ENCODE data around the gene UCP2. TPM values are rescaled to one million over a fixed set of nuclear protein-coding genes. Genes with fewer than 3 reads are reported as not detected.

UCP2 gene
- total RNA-seq, 1 experiment from 2014 or later: 54.0 TPM

DNA sequence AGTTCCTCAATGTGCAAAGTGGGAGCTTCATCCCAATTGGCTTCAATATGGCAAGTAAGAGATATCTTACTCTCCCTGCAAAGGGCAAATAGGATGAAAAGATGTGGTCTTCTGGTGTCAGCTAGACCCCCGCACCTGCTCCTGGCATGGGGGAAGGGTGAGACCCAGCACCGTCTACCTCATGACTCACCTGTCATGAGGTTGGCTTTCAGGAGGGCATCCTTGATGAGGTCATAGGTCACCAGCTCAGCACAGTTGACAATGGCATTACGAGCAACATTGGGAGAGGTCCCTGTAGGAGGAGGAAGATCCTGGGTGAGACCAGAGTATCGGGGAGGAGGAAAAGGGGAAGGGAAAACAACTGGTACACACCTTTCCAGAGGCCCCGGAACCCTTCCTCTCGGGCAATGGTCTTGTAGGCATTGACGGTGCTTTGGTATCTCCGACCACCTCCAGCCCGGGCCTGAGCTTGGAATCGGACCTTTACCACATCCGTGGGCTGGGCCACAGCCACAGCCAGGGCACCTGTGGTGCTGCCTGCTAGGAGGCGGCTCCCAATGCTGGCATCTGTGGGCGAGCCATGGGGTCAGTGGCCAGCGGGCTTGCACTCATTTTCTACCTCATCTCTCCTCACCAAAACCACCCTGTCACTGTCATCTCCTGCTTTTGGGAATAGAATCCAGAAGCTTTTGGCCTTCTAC, 6.0 kb downstream of the UCP2 start:
- Mint-ChIP-seq H3K4me1 (peaks cover 19% of the 10 kb centered on the region), H3K27me3 (ENCODE audit: low read depth) (no peaks in the 10 kb centered on the region), H3K4me3 (no peak overlapping the region), H3K27ac (no peak overlapping the region), H3K36me3 (peaks cover 67% of the 10 kb centered on the region), H3K9me3 (no peaks in the 10 kb centered on the region)
- CTCF ChIA-PET: no interaction called here
- POLR2A ChIA-PET: no interaction called here
- DNase-seq (ENCODE audit: low spot score) (no peak), ATAC-seq (no peak)
- no peak for TF ChIP-seq NFATC4 (CRISPR knock-in tag; IDR thresholded peaks at IDR 0.05)
- TF ChIP-seq FOXJ3 (CRISPR knock-in tag; IDR thresholded peaks at IDR 0.05; ENCODE audit: borderline replicate concordance): no peak
- no peak for TF ChIP-seq ATF1 (CRISPR knock-in tag; IDR thresholded peaks at IDR 0.05)
- TF ChIP-seq, protein P1, sequence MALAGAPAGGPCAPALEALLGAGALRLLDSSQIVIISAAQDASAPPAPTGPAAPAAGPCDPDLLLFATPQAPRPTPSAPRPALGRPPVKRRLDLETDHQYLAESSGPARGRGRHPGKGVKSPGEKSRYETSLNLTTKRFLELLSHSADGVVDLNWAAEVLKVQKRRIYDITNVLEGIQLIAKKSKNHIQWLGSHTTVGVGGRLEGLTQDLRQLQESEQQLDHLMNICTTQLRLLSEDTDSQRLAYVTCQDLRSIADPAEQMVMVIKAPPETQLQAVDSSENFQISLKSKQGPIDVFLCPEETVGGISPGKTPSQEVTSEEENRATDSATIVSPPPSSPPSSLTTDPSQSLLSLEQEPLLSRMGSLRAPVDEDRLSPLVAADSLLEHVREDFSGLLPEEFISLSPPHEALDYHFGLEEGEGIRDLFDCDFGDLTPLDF (CRISPR knock-in tag; IDR thresholded peaks at IDR 0.05): no peak
- no peak for TF ChIP-seq ZNF219 (CRISPR knock-in tag; IDR thresholded peaks at IDR 0.05; ENCODE audit: borderline replicate concordance)
- TF ChIP-seq, protein P2, sequence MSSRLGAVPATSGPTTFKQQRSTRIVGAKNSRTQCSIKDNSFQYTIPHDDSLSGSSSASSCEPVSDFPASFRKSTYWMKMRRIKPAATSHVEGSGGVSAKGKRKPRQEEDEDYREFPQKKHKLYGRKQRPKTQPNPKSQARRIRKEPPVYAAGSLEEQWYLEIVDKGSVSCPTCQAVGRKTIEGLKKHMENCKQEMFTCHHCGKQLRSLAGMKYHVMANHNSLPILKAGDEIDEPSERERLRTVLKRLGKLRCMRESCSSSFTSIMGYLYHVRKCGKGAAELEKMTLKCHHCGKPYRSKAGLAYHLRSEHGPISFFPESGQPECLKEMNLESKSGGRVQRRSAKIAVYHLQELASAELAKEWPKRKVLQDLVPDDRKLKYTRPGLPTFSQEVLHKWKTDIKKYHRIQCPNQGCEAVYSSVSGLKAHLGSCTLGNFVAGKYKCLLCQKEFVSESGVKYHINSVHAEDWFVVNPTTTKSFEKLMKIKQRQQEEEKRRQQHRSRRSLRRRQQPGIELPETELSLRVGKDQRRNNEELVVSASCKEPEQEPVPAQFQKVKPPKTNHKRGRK (CRISPR knock-in tag; IDR thresholded peaks at IDR 0.05; ENCODE audit: borderline replicate concordance): no peak
- no peak for TF ChIP-seq TEAD4 (CRISPR knock-in tag; IDR thresholded peaks at IDR 0.05)
- TF ChIP-seq, protein P3, sequence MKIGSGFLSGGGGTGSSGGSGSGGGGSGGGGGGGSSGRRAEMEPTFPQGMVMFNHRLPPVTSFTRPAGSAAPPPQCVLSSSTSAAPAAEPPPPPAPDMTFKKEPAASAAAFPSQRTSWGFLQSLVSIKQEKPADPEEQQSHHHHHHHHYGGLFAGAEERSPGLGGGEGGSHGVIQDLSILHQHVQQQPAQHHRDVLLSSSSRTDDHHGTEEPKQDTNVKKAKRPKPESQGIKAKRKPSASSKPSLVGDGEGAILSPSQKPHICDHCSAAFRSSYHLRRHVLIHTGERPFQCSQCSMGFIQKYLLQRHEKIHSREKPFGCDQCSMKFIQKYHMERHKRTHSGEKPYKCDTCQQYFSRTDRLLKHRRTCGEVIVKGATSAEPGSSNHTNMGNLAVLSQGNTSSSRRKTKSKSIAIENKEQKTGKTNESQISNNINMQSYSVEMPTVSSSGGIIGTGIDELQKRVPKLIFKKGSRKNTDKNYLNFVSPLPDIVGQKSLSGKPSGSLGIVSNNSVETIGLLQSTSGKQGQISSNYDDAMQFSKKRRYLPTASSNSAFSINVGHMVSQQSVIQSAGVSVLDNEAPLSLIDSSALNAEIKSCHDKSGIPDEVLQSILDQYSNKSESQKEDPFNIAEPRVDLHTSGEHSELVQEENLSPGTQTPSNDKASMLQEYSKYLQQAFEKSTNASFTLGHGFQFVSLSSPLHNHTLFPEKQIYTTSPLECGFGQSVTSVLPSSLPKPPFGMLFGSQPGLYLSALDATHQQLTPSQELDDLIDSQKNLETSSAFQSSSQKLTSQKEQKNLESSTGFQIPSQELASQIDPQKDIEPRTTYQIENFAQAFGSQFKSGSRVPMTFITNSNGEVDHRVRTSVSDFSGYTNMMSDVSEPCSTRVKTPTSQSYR (CRISPR knock-in tag; IDR thresholded peaks at IDR 0.05): no peak
- TF ChIP-seq, protein P4, sequence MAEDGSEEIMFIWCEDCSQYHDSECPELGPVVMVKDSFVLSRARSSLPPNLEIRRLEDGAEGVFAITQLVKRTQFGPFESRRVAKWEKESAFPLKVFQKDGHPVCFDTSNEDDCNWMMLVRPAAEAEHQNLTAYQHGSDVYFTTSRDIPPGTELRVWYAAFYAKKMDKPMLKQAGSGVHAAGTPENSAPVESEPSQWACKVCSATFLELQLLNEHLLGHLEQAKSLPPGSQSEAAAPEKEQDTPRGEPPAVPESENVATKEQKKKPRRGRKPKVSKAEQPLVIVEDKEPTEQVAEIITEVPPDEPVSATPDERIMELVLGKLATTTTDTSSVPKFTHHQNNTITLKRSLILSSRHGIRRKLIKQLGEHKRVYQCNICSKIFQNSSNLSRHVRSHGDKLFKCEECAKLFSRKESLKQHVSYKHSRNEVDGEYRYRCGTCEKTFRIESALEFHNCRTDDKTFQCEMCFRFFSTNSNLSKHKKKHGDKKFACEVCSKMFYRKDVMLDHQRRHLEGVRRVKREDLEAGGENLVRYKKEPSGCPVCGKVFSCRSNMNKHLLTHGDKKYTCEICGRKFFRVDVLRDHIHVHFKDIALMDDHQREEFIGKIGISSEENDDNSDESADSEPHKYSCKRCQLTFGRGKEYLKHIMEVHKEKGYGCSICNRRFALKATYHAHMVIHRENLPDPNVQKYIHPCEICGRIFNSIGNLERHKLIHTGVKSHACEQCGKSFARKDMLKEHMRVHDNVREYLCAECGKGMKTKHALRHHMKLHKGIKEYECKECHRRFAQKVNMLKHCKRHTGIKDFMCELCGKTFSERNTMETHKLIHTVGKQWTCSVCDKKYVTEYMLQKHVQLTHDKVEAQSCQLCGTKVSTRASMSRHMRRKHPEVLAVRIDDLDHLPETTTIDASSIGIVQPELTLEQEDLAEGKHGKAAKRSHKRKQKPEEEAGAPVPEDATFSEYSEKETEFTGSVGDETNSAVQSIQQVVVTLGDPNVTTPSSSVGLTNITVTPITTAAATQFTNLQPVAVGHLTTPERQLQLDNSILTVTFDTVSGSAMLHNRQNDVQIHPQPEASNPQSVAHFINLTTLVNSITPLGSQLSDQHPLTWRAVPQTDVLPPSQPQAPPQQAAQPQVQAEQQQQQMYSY (CRISPR knock-in tag; IDR thresholded peaks at IDR 0.05): no peak
- TF ChIP-seq, protein P5, sequence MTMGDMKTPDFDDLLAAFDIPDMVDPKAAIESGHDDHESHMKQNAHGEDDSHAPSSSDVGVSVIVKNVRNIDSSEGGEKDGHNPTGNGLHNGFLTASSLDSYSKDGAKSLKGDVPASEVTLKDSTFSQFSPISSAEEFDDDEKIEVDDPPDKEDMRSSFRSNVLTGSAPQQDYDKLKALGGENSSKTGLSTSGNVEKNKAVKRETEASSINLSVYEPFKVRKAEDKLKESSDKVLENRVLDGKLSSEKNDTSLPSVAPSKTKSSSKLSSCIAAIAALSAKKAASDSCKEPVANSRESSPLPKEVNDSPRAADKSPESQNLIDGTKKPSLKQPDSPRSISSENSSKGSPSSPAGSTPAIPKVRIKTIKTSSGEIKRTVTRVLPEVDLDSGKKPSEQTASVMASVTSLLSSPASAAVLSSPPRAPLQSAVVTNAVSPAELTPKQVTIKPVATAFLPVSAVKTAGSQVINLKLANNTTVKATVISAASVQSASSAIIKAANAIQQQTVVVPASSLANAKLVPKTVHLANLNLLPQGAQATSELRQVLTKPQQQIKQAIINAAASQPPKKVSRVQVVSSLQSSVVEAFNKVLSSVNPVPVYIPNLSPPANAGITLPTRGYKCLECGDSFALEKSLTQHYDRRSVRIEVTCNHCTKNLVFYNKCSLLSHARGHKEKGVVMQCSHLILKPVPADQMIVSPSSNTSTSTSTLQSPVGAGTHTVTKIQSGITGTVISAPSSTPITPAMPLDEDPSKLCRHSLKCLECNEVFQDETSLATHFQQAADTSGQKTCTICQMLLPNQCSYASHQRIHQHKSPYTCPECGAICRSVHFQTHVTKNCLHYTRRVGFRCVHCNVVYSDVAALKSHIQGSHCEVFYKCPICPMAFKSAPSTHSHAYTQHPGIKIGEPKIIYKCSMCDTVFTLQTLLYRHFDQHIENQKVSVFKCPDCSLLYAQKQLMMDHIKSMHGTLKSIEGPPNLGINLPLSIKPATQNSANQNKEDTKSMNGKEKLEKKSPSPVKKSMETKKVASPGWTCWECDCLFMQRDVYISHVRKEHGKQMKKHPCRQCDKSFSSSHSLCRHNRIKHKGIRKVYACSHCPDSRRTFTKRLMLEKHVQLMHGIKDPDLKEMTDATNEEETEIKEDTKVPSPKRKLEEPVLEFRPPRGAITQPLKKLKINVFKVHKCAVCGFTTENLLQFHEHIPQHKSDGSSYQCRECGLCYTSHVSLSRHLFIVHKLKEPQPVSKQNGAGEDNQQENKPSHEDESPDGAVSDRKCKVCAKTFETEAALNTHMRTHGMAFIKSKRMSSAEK (CRISPR knock-in tag; IDR thresholded peaks at IDR 0.05; ENCODE audit: borderline replicate concordance): no peak
- no peak for TF ChIP-seq NR3C1 (CRISPR knock-in tag; conservative IDR thresholded peaks at IDR 0.05; ENCODE audit: low read depth)
- no peak for TF ChIP-seq GABPB1 (CRISPR knock-in tag; IDR thresholded peaks at IDR 0.05)
- TF ChIP-seq, protein P6, sequence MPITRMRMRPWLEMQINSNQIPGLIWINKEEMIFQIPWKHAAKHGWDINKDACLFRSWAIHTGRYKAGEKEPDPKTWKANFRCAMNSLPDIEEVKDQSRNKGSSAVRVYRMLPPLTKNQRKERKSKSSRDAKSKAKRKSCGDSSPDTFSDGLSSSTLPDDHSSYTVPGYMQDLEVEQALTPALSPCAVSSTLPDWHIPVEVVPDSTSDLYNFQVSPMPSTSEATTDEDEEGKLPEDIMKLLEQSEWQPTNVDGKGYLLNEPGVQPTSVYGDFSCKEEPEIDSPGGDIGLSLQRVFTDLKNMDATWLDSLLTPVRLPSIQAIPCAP (CRISPR knock-in tag; IDR thresholded peaks at IDR 0.05): no peak
- TF ChIP-seq, protein P7, sequence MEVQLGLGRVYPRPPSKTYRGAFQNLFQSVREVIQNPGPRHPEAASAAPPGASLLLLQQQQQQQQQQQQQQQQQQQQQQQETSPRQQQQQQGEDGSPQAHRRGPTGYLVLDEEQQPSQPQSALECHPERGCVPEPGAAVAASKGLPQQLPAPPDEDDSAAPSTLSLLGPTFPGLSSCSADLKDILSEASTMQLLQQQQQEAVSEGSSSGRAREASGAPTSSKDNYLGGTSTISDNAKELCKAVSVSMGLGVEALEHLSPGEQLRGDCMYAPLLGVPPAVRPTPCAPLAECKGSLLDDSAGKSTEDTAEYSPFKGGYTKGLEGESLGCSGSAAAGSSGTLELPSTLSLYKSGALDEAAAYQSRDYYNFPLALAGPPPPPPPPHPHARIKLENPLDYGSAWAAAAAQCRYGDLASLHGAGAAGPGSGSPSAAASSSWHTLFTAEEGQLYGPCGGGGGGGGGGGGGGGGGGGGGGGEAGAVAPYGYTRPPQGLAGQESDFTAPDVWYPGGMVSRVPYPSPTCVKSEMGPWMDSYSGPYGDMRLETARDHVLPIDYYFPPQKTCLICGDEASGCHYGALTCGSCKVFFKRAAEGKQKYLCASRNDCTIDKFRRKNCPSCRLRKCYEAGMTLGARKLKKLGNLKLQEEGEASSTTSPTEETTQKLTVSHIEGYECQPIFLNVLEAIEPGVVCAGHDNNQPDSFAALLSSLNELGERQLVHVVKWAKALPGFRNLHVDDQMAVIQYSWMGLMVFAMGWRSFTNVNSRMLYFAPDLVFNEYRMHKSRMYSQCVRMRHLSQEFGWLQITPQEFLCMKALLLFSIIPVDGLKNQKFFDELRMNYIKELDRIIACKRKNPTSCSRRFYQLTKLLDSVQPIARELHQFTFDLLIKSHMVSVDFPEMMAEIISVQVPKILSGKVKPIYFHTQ (CRISPR knock-in tag; IDR thresholded peaks at IDR 0.05): no peak
- TF ChIP-seq FOXK1 (CRISPR knock-in tag; IDR thresholded peaks at IDR 0.05): no peak
- TF ChIP-seq TCF7 (CRISPR knock-in tag; IDR thresholded peaks at IDR 0.05; ENCODE audit: low read depth): no peak
- no peak for TF ChIP-seq TEAD1 (CRISPR knock-in tag; IDR thresholded peaks at IDR 0.05)
- TF ChIP-seq RELA (CRISPR knock-in tag; IDR thresholded peaks at IDR 0.05; ENCODE audit: borderline replicate concordance): no peak
- TF ChIP-seq, protein P8, sequence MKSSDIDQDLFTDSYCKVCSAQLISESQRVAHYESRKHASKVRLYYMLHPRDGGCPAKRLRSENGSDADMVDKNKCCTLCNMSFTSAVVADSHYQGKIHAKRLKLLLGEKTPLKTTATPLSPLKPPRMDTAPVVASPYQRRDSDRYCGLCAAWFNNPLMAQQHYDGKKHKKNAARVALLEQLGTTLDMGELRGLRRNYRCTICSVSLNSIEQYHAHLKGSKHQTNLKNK (CRISPR knock-in tag; IDR thresholded peaks at IDR 0.05): no peak

All from WTC11 (cell line).